ENCODE results near the gene MYPOP.

Gene MYPOP

GRCh38 chr19:45842198-45842597 is 60.2 kb downstream of the MYPOP start:
- no peak for TF ChIP-seq CTCF (IDR thresholded peaks at IDR 0.05; ENCODE audit: low read depth, low read length, missing control alignments)
- H3K4me3 ChIP-seq (ENCODE audit: low read depth, low read length): no peak overlapping the region
- no peak for DNase-seq (ENCODE audit: low read depth)
- in situ Hi-C loops (cut with HindIII; ENCODE audit: low sequenced_read_pairs): no loop called here

Data from astrocyte of the cerebellum (primary cell).